Measurements from ENCODE around the gene GRIN1.

GRIN1 gene

GRCh38 chr9:137215196-137215986 lies 76.4 kb downstream of the GRIN1 start:
- DNase-seq (ENCODE audit: low read depth in 2 of 2), result no peak

GRCh38 chr9:137216188-137216965 lies 77.4 kb downstream of the GRIN1 start:
- DNase-seq (ENCODE audit: low read depth in 2 of 2), result no peak

- DNase-seq (ENCODE audit: low read depth in 2 of 2), result no peak
Observed at GRCh38 chr9:137217276-137218211, 78.6 kb downstream of the GRIN1 start.

GRCh38 chr9:137218212-137218753 lies 79.3 kb downstream of the GRIN1 start:
- no peak for DNase-seq (ENCODE audit: low read depth in 2 of 2)
